GM18907 (cell line): ENCODE measurements around the gene B4GALT6.

Source experiments
- ATAC-seq: cut with Tn5 transposase; IDR thresholded peaks from one replicate; pipeline ENCODE4 v1.9.1; 2021; ENCODE audit warnings: mild to moderate bottlenecking, moderate library complexity; ENCODE audit not compliant: unreplicated experiment

The B4GALT6 gene

GRCh38 chr18:31694297-31694696 is 9.9 kb upstream of the B4GALT6 start:
- no peak for ATAC-seq

GRCh38 chr18:31688606-31689005 is 4.2 kb upstream of the B4GALT6 start:
- no peak for ATAC-seq

GRCh38 chr18:31686986-31687928 is 2.9 kb upstream of the B4GALT6 start:
- ATAC-seq, result no peak

- no peak for ATAC-seq
Measured at GRCh38 chr18:31686572-31686971, 2.2 kb upstream of the B4GALT6 start.

- ATAC-seq, result peak; percentile 80
Measured at GRCh38 chr18:31685097-31686082, 1.0 kb upstream of the B4GALT6 start.

- no peak for ATAC-seq
Measured at GRCh38 chr18:31683968-31684278, 458 bp downstream of the B4GALT6 start.

GRCh38 chr18:31683106-31683505 is 1.3 kb downstream of the B4GALT6 start:
- no peak for ATAC-seq

GRCh38 chr18:31680831-31681568 is 3.4 kb downstream of the B4GALT6 start:
- ATAC-seq, result no peak

- ATAC-seq, result no peak
Measured at GRCh38 chr18:31680433-31680811, 4.0 kb downstream of the B4GALT6 start.

- ATAC-seq, result no peak
Measured at GRCh38 chr18:31679791-31680432, 4.5 kb downstream of the B4GALT6 start.

GRCh38 chr18:31679133-31679742 is 5.1 kb downstream of the B4GALT6 start:
- no peak for ATAC-seq

GRCh38 chr18:31678425-31678824 is 6.0 kb downstream of the B4GALT6 start:
- ATAC-seq, result no peak

- peak; percentile 29 for ATAC-seq
Measured at GRCh38 chr18:31677592-31677991, 6.8 kb downstream of the B4GALT6 start.

- no peak for ATAC-seq
Measured at GRCh38 chr18:31675404-31675803, 9.0 kb downstream of the B4GALT6 start.

GRCh38 chr18:31672628-31673135 is 11.7 kb downstream of the B4GALT6 start:
- ATAC-seq, result no peak

- ATAC-seq, result no peak
Measured at GRCh38 chr18:31671951-31672350, 12.4 kb downstream of the B4GALT6 start.

GRCh38 chr18:31669541-31669940 is 14.8 kb downstream of the B4GALT6 start:
- no peak for ATAC-seq

GRCh38 chr18:31667185-31667584 is 17.2 kb downstream of the B4GALT6 start:
- ATAC-seq, result no peak

GRCh38 chr18:31666055-31666454 is 18.3 kb downstream of the B4GALT6 start:
- ATAC-seq, result no peak

GRCh38 chr18:31664101-31664500 is 20.3 kb downstream of the B4GALT6 start:
- ATAC-seq, result no peak
